SW480 (cell line): ENCODE measurements around the gene PLCXD1.
A peak's percentile ranks its signal among the peaks of the same experiment; 100 is the strongest.
"Not testable (repeated sequence)": the region's sequence is repeated elsewhere in the genome, so short reads cannot be mapped to it uniquely, and the experiment has no call there.

Source experiments
- DNase-seq: peaks from one replicate; pipeline ENCODE4 v3.0.0-alpha.2; 2016; ENCODE audit warnings: low spot score

The PLCXD1 gene

DNA sequence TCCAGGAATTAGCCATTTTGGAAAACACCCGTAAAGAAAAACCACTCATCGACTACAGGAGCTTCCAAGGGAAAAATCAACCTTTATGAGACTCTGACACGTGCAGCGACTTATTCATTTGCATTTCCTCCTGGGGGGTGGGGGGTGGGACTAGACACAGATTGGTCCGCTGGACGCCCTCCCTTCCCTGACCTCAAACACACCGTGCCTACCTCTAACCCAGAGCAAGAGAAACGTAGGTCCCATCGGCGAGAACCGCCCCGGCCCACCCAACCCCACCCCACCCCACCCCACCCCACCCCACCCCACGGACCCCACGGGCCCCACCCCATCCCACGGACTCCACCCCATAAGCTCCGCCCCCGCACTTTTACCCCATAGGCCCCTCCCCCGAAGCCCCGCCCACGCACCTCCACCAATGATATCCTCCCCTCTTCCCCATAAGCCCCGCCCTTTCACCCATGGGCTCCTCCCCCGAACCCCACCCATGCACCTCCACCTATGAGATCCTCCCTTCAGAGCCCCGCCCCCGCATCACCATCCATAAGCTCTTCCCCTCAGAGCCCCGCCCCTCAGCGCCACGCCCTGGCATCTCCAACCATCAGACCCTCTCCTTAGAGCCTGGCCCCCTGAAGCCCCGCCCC lies 36.4 kb downstream of the PLCXD1 start:
- DNase-seq = no peak

DNA sequence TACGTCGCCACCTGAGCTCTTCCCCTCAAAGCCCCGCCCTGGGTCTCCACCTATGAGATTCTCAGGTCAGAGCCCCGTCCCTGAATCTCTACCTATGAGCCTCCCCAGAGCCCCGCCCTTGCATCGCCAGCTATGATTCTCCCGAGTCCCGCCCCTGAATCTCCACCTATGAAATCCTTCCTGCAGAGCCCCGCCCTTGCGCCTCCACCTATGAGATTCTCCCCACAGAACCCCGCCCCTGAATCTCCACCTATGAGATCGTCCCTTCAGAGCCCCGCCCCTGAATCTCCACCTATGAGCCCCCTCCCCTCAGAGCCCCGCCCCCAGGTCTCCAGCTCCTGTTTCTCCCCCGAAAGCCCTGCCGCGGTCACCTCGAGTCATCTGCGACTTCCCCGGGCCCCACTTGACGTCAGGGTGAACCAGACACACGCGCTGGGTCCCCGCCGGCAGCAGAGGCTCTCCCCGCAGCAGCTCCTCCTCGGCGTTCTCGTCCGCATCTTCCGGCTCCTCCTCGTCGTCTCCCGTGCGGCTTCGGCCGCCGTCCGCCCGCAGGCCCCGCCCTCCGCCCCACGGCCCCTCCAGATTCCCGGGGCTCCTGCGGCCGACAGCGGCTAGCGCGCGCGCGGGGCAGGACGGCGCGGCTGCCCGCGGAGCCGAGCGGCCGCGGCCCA lies 37.0 kb downstream of the PLCXD1 start:
- peak; percentile 96 for DNase-seq

DNA sequence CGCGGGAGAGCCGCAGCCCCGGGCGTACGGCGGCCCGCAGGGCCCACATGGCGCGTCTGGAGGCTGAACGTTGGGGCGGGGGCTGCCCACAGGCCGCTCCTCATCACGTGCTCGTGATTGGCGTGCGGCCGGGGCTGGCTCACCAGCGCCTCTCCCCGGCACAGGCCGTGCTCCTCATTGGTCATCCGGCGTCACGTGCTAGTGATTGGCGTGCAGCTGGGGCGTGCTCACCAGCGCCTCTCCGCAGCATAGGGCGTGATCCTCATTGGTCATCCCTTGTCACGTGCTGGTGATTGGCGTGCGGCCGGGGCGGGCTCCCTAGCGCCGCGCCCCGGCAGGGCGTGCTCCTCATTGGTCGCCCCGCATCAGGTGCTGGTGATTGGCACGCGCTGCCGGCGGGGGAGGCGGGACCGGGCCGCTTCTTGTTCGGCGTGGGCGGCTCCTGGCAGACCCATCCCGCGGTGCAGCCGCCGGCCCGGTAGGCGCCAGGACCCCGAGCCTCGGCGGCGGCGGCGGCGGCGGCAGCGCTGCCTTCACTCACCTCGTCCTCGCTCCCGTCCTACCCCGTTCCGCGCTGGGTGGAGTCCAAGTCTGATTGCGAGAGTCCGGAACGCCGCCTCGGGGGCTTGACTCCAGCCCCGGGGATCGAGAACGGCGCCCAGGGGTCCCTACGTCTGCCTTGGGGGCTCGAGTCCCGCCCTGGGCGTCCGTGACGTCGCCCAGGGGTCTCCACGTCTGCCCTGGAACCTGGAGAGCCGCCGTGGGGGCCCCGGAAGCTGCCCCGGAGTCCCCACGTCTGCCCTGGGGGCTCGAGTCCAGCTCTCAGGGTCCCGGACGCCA lies 37.8 kb downstream of the PLCXD1 start, which contains the start of gene GTPBP6:
Gene GTPBP6, minus strand, starts transcription at position 58 of the 840 bp plus-strand sequence. Its CDS starts 9 bp downstream, at position 49.
- peak; percentile 97 for DNase-seq

DNA sequence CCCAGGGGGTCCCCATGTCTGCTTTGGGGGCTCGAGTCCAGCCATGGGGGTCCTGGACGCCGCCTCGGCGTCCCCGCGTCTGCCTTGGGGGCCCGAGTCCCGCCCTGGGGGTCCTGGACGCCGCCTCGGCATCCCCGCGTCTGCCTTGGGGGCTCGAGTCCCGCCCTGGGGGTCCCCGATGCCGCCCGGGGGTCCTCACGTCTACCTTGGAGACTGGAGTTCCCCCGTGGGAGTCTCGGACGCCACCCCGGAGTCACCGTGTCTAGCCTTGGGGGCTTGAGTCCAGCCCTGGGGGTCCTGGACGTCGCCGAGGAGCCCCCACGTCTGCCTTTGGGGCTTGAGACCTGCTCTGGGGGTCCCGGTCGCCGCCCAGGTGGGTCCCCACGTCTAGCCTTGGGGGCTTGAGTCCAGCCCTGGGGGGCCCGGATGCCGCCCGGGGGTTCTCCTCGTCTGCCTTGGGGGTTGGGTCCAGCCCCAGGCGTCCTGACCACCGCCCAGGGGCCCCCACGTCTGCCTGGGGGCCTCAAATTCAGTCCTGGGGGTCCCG lies 38.5 kb downstream of the PLCXD1 start:
- DNase-seq = no peak

DNA sequence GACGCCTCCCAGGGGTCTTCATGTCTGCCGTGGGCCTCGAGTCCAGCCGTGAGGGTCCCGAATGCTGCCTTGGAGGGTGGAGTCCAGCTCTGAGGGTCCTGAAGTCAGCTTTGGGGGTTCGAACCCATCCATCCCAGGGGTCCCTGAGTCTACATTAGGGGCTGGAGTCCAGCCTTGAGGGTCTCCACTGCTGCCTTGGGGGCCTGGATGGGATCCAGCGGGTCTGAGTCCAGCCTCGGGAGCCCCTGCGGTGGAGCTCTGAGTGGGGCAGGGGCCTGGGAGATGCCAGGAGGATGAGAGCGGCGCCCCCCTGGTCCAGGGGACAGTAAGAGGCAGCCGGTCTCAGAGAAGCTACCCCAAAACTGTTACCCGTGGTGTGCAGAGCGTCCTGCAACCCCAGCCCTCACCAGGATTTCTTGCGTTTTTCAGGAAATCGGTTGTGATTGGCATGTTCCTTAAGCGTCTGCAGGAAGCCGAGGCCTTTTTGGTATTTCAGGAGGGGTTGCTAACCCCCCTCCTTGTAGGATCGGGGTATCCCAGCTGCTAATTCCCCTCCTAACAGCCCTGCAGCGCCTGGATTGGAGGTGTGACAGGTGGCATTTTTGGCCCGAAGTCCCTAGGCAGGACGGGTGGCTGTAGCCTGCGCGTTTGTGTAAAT lies 39.1 kb downstream of the PLCXD1 start:
- DNase-seq = no peak

DNA sequence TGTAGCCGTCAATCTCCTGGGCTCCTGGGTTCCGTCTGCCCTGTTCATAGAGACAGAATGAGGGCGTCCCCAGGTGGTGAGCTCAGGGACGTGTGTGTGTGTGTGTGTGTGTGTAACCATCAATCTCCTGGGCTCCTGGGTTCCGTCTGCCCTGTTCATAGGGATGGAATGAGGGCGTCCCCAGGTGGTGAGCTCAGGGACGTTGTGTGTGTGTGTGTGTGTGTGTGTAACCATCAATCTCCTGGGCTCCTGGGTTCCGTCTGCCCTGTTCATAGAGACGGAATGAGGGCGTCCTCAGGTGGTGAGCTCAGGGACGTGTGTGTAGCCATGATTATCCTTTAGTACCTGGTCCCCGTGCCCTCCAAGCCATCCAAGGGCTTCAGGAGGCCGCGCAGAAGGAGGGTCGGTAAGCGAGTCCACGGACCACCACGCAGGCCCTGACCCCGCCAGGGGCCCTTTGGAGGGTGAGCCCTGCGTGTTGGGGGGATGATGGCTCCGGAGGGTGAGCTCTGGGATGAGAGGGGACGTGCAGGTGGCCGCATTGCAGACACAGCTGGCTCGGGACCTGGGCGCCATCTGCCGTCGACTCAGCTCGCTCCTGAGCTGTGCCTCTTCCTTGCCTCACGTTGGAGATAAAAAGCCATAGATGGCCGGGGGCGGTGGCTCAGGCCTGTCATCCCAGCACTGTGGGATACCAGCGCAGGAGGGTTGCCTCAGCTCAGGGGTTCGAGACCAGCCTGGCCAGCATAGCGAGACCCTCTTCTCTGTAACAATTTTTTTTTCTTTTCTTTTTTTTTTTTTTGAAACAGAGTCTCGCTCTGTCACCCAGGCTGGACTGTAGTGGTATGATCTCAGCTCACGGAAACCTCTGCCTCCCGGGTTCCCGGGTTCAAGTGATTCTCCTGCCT lies 42.8 kb downstream of the PLCXD1 start:
- peak; percentile 75 for DNase-seq

DNA sequence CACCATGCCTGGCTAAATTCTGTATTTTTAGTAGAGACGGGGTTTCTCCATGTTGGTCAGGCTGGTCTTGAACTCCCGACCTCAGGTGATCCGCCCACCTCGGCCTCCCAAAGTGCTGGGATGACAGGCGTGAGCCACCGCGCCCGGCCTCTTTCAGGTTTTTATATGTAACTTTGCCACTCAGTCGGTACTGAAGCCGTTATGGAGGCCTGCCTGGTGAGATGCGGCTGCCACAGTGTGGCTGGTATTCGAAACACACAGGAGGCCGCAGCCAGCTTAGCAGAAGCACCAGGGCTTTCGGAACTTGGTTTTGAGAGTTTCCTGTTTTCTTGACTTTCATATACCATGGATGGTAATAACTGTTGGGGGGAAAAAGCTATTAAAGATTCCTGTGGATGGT lies 43.5 kb downstream of the PLCXD1 start:
- DNase-seq = not testable (repeated sequence)

DNA sequence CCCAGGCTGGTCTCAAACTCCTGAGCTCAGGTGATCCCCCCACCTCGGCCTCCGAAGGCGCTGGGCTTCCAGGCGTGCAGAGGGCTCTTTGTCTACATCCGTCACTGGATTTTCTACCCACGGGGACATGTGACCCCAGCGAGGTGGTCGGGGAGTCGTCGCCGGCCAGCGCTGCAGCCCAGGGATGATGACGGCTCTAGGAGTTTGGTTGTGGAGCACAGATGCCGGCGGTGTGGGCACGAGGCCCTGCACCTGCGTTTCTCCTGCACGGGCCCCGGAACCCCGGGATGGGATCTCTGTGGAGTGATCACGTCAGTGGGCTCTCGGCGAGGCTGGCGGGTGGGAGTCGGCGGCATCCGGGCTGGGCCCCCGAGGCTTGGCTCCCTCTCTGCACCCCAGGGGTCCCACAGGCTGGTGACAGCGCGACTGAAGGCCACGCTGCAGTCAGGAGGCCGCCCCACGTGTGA lies 46.5 kb downstream of the PLCXD1 start:
- no peak for DNase-seq

DNA sequence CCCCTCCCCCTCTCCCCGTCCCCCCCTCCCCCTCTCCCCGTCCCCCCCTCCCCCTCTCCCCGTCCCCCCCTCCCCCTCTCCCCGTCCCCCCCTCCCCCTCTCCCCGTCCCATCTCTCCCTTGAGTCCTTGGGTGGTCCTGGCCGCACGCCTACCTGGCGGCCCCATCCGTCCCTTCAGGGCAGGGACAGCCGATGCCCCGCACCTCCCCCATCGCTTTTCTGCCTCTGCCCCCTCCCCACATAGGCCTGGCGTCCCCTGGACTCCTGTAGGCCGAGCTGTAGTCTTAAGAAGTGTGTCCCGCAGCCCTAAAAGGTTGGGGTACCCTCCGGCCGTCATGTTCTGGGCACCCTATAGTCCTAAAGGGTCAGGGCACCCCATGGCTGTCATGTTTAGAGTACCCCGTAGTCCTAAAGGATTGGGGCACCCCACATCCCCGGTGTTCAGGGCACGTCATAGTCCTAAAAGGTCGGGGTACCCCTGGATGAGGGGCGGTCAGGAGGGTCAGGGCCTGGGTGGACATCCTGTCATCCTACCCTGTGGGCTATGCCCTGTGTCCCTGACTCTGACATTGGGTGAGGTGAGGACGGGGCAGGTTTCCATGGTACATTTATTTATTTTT lies 48.2 kb downstream of the PLCXD1 start:
- DNase-seq = no peak

DNA sequence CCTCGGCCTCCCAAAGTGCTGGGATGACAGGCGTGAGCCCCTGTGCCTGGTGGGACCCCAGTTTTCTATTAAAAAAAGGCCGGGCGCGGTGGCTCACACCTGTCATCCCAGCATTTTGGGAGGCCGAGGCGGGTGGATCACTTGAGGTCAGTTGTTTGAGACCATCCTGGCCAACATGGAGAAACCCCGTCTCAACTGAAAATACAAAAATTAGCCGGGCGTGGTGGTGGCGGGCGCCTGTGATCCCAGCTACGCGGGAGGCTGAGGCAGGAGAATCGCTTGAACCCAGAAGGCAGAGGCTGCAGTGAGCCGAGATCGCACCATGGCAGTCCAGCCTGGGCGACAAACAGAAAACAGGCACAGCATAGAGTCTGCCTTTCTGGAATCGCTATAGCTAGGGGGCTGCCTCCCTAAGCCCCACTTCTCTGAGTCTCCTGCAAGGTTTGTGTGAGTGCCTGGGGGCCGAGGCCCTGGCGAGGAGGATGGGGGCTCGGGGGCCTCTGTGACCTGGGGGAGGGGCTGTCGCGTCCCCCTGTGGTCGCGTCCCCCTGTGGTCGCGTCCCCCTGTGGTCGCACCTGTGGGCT lies 49.1 kb downstream of the PLCXD1 start:
- not testable (repeated sequence) for DNase-seq

DNA sequence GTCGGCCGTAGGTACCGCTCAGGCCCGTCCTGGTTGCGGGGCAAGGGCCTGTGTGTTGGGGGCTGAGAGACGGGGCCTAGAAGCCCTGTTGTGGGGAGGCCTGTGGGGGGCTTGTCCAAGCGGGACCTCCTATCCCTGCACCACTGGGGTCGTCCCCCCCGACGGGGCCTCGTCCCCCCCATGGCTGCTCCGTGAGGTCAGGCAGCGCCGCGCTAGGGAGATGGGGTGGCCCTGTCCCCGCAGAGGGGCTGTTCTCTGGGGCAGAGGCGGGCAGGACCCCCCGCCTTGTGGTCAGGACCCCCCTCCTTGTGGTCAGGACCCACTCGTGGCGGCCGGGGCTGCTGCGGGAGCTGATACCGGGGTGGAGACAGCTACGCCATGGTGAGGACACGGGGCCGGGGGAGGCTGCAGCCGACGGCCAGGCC lies 49.6 kb downstream of the PLCXD1 start:
- no peak for DNase-seq

DNA sequence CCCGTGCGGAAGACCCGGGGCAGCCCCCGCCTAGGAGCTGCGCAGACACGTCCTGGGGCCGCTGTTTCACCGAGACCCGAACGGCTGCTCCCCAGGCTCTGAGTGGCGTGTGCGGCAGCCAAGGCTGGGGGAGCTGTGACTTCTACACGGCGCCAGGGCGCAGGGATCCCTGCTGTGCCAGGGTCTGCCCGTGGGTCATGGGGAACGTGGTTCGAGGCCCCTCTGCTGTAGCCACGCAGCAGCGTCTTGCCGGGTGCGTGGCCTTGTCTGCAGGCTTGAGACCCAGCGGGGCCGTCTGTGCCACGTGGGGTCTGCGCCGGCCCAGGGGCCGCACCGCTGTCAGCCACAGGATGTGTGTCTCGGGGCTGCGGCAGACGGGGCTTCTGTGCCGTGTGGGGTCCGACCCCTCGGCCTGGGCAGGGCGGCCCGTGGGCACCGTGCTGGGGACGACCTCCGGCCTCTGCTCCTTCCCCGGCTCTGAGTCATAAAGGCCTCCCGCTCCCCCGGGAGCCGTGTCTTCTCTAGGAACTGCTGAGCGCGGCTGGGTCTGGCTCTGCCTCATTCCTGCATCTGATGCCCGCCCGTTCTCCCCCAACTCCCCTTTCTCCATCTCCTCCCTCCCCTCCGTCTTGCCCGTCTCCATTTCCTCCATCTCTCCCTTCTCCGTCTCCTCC lies 50.1 kb downstream of the PLCXD1 start:
- peak; percentile 19 for DNase-seq

DNA sequence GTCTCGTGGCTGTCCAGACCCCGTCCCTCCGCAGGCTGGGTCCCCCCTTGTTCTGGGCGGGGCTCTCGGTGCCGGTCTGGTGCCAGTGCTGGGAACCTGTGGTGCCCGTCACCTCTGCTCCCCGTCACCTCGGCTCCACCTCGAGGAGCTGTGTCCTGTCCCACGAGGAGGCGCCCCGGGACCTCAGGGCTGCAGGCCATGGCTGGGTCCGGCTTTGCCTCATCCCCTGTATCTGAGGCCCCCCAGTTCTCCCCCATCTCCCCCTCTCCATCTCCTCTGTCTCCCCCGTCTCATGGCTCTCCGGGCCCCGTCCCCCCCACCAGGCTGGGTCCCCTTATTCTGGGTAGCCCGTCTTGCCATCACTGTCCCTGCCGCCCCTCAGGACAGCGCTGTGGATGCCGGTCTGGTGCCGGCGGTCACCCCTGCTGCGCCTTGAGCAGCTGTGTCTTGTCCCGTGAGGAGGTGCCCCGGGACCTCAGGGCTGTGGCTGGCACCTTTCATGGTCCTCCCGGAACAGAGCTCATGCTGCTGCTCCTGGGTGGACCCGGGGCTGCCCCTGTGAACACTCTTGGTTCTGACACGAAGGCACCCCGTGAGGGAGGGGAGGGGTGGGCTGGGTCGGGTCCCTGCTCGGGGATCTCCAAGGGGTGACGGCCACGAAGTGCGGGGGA lies 50.8 kb downstream of the PLCXD1 start:
- no peak for DNase-seq

DNA sequence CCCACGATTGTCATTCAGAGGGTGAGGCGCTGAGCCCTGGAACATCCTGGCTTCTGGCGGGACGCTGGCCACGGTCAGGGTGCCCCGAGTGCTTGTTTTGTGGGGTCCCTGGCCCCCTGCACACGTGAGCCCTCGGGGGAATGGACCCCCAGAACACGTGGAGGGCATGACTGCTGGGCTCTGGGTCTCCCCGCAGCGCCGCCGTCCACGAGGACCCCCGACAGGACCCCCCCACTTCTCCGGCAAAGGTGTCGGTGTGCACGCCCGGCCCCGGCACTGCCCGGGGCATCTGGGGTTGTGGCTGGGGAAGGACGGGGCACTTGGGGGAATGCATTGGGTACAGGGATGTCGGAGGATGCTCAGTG lies 51.3 kb downstream of the PLCXD1 start:
- DNase-seq = no peak

DNA sequence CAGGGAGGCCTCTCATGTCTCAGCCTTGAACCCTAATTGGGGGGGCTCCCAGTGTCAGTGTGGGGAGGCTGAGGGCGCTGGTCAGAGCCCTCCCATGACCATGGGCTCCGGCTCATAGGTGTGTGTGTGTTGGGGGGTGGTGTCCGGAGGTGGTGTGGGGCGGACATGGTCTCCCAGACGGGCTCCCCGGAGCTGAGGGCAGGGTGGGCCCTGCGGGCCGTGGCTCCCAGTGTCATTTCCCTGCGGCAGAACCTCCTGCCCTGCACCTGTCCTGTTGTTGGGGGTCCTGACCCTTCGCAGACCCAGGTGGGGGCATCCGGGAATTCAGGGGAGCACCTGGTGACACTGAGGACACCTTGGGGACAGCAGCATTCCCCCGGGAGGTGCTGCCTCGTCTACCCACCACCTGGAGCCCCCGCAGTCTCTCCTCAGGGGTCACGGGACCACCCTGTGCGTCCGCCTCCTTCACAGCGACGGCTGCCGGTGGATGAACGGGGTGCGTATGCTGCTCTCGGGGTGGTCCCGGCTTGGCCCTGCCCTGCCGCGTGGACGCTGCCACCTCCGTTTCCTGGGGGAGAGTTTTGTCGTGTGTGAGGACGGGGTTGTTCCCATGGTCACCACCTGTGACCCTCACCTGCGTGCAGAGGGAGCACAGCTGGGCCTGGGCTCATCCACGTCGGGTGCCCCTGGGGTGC lies 51.9 kb downstream of the PLCXD1 start:
- no peak for DNase-seq

DNA sequence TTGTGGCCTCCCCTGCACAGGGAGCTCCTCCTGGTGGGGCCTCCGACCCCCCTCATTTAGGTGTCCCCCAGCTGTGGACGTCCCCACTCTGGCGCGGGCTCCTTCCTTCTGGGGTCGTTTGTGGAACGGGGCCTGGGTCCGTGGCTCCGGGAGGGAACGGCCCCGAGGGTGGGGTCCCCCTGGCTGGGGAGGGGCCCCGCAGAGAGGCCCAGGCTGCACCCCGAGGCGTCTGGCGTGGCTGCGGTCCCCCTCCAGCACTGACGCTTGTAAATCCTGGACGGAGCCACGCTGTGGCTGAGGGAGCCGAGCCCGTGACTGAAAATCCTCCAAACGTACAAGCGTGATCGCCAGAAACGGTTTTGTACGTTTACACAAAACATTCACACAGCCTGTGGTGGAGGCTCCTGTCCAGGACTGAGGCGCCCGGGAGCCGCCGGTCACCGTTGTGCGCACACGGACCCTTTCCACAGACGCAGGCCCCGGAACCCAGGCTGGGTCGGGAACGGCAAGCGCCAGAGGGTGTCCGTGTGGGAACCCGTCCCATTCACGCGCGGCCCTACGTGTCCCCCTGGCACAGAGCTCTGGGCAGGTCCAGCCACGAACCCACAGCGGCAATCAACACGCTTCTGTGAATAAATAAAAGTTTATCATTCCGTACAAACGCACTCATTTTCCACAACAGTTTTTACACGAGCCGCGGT lies 52.6 kb downstream of the PLCXD1 start:
- DNase-seq = no peak

DNA sequence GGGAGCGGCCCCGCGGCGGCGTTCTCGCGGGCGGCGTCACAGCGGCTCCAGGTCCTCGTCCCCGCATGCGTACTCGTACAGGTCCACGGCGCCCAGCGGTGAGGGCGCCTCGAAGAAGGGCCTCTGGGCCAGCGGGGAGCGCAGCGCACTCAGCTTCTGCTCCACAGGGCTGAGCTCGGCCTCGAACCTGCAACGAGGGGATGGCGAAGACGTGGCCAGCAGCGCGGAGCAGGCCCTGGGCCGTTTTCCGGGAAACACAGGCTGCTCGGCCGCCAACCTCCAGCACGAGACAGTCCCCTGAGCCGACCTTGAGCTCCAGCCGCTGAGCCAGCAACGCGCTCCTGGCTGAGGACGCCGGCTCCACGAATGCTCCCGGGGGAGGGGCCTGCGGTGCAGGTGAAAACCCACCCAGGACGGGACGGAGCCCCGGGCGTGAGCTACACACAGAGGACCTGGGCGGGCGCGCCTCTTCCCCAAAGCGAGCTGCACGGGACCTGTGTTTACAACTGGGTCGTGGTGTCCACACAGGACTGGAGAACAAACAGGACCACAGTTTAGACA lies 53.2 kb downstream of the PLCXD1 start:
- no peak for DNase-seq
